GM12874 (cell line): Measurements from ENCODE around the gene STKLD1.

Experiments used
- CTCF ChIP-seq: IDR thresholded peaks from 2 replicates; pipeline ENCODE4 v1.5.1; 2011; ENCODE audit warnings: low read depth, mild to moderate bottlenecking, control low read depth, low read length, moderate library complexity; ENCODE audit not compliant: insufficient read depth

Gene STKLD1

GRCh38 chr9:133443982-133444381 lies 67.8 kb downstream of the STKLD1 start:
- TF ChIP-seq CTCF, result no peak

- TF ChIP-seq CTCF, result no peak
These were observed 69.3 kb downstream of the STKLD1 start for GRCh38 chr9:133445293-133445969.

GRCh38 chr9:133448487-133448972 lies 72.4 kb downstream of the STKLD1 start:
- no peak for TF ChIP-seq CTCF

- TF ChIP-seq CTCF, result no peak
These were observed 73.6 kb downstream of the STKLD1 start for GRCh38 chr9:133449760-133450159.

GRCh38 chr9:133452562-133452961 lies 76.4 kb downstream of the STKLD1 start:
- TF ChIP-seq CTCF, result no peak

GRCh38 chr9:133453651-133454050 lies 77.5 kb downstream of the STKLD1 start:
- no peak for TF ChIP-seq CTCF

GRCh38 chr9:133454325-133454724 lies 78.2 kb downstream of the STKLD1 start:
- TF ChIP-seq CTCF, result no peak
